K562 (cell line): ENCODE measurements around the gene SEL1L. TPM values are rescaled to one million over a fixed set of nuclear protein-coding genes. Genes with fewer than 3 reads are reported as not detected.

Experiments
- CREM ChIP-seq: IDR thresholded peaks from 2 replicates; pipeline ENCODE4 v1.6.1; 2014; ENCODE audit warnings: antibody characterized with exemption, low read depth
- DPF2 ChIP-seq: fragments of 450-650 bp; IDR thresholded peaks from 2 replicates; pipeline ENCODE4 v1.6.1; 2016
- FOXK1 ChIP-seq: sonication (generic); formaldehyde crosslinking; IDR thresholded peaks from 2 replicates; pipeline ENCODE4 v1.8.0; 2022; ENCODE audit warnings: missing genetic modification reagents, mild to moderate bottlenecking, borderline replicate concordance
- MAFF ChIP-seq: IDR thresholded peaks from 2 replicates; pipeline ENCODE4 v1.6.1; 2012; ENCODE audit warnings: low read length, improper control_type of control experiment
- MAFG ChIP-seq: fragments of 450-650 bp; conservative IDR thresholded peaks from 2 replicates; pipeline ENCODE4 v1.6.1; 2016; ENCODE audit warnings: missing genetic modification characterization, missing compliant biosample characterization
- MED1 ChIP-seq: sonication (generic); formaldehyde crosslinking; IDR thresholded peaks from 2 replicates; pipeline ENCODE4 v1.8.1; 2023; ENCODE audit warnings: missing genetic modification reagents, borderline replicate concordance
- RAD21 ChIP-seq, 2 experiments: fragments of 250-450 bp in 1 of 2; fragments of 450-650 bp in 1 of 2; sonication (Bioruptor Pico) in 1 of 2; formaldehyde crosslinking in 1 of 2; IDR thresholded peaks in 1 of 2; conservative IDR thresholded peaks in 1 of 2; 2 replicates each; pipeline versions ENCODE4 v1.4.0 to v1.8.0; 2020 to 2022; ENCODE audit warnings: mild to moderate bottlenecking in 2 of 2, moderate library complexity in 1 of 2
- STAT5A ChIP-seq: IDR thresholded peaks from 2 replicates; pipeline ENCODE4 v1.6.1; 2012; ENCODE audit warnings: low read length, inconsistent platforms, borderline replicate concordance
- TEAD1 ChIP-seq, 2 experiments: fragments of 450-650 bp in 1 of 2; sonication (generic) in 1 of 2; formaldehyde crosslinking; IDR thresholded peaks; 2 replicates each; pipeline versions ENCODE4 v1.4.0 to v1.8.0; 2020 to 2022; ENCODE audit warnings: mild to moderate bottlenecking in 2 of 2, missing genetic modification reagents in 1 of 2
- ZFP36 ChIP-seq: fragments of 150-350 bp; IDR thresholded peaks from 2 replicates; pipeline ENCODE4 v1.6.1; 2018; ENCODE audit warnings: low read length, low read depth; ENCODE audit not compliant: partially characterized antibody
- ZSCAN29 ChIP-seq: fragments of 450-650 bp; IDR thresholded peaks from 2 replicates; pipeline ENCODE4 v1.6.1; 2017
- polyA plus RNA-seq, 8 experiments: library from polyadenylated mRNA; depleted of rRNA in 4 of 8; stranded (reverse) in 5 of 8; unstranded in 3 of 8; fragments of >200 nt; fragmentation: Nextera tagmentation in 2 of 8; fragmentation: Illumina TruSeq in 1 of 8; extraction: Ambion mirVana in 2 of 8; extraction: Trizol in 1 of 8; gene quantifications; 2 replicates each; pipeline versions ENCODE4 v1.2.1 to v1.2.3, GENCODE V29; 2011 to 2014; ENCODE audit warnings: inconsistent platforms in 1 of 8, missing spikeins in 1 of 8
- total RNA-seq, 7 experiments: library from RNA; depleted of rRNA in 6 of 7; stranded (reverse); fragments of >200 nt in 6 of 7; fragmentation: Illumina TruSeq in 2 of 7; extraction: Trizol in 2 of 7; gene quantifications; 2 replicates each; pipeline versions ENCODE4 v1.2.1 to v1.2.3, GENCODE V29; 2011 to 2021; ENCODE audit warnings: low replicate concordance in 1 of 7
- TF ChIP-seq, protein P1 (sequence below): fragments of 450-650 bp; IDR thresholded peaks from 2 replicates; pipeline ENCODE4 v1.6.1; 2017; ENCODE audit warnings: antibody characterized with exemption, mild to moderate bottlenecking
- TF ChIP-seq, protein P2 (sequence below), 2 experiments: fragments of 450-650 bp; IDR thresholded peaks; 2 replicates each; pipeline ENCODE4 v1.6.1; 2018; ENCODE audit warnings: mild to moderate bottlenecking in 2 of 2, low read depth in 1 of 2; ENCODE audit not compliant: partially characterized antibody in 2 of 2
- TF ChIP-seq, protein P3 (sequence below): sonication (generic); formaldehyde crosslinking; IDR thresholded peaks from 2 replicates; pipeline ENCODE4 v1.8.1; 2023; ENCODE audit warnings: missing genetic modification reagents, mild to moderate bottlenecking, borderline replicate concordance

SEL1L gene
- total and polyA plus RNA-seq, 9 of the 15 experiments (the other 6 are each of a cell fraction or from before 2014, with no cell fraction given) = 7.7 to 21.1 (median 13.6) TPM

DNA sequence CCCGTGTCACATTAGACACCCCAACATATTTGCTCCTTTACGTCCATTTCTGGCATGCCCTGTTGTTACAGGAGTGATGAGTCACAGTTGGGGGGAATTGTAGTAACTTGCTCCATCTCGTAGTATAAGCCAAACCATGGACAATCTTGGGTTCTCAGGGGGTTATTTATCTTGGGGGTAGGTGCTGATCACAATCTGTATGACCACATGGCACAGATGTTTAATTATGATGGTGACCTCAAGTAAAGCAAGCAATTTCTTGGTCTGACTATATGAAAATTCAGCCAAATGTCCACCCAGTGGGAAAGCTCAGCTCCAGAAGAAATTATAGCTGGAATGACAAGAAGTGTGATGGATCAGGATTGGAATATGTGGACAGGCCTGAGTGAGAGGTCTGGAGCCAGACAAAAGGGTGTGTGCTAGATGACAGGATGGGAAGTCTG is 101.4 kb downstream of the SEL1L start (continued):
- TF ChIP-seq, protein P1, sequence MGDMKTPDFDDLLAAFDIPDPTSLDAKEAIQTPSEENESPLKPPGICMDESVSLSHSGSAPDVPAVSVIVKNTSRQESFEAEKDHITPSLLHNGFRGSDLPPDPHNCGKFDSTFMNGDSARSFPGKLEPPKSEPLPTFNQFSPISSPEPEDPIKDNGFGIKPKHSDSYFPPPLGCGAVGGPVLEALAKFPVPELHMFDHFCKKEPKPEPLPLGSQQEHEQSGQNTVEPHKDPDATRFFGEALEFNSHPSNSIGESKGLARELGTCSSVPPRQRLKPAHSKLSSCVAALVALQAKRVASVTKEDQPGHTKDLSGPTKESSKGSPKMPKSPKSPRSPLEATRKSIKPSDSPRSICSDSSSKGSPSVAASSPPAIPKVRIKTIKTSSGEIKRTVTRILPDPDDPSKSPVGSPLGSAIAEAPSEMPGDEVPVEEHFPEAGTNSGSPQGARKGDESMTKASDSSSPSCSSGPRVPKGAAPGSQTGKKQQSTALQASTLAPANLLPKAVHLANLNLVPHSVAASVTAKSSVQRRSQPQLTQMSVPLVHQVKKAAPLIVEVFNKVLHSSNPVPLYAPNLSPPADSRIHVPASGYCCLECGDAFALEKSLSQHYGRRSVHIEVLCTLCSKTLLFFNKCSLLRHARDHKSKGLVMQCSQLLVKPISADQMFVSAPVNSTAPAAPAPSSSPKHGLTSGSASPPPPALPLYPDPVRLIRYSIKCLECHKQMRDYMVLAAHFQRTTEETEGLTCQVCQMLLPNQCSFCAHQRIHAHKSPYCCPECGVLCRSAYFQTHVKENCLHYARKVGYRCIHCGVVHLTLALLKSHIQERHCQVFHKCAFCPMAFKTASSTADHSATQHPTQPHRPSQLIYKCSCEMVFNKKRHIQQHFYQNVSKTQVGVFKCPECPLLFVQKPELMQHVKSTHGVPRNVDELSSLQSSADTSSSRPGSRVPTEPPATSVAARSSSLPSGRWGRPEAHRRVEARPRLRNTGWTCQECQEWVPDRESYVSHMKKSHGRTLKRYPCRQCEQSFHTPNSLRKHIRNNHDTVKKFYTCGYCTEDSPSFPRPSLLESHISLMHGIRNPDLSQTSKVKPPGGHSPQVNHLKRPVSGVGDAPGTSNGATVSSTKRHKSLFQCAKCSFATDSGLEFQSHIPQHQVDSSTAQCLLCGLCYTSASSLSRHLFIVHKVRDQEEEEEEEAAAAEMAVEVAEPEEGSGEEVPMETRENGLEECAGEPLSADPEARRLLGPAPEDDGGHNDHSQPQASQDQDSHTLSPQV = peak; percentile 74
- no peak; a peak in 1 of 4 replicates for TF ChIP-seq RAD21 (CRISPR knock-in tag; conservative IDR thresholded peaks at IDR 0.05 in 1 of 2, IDR thresholded peaks at IDR 0.05 in 1 of 2)
- TF ChIP-seq ZFP36 = no peak
- 0 out of 4 replicates have a peak, but pooled peaks of 1 of the 2 experiments have one; percentile 30 for TF ChIP-seq TEAD1 (CRISPR knock-in tag; IDR thresholded peaks at IDR 0.05)
- TF ChIP-seq, protein P2, sequence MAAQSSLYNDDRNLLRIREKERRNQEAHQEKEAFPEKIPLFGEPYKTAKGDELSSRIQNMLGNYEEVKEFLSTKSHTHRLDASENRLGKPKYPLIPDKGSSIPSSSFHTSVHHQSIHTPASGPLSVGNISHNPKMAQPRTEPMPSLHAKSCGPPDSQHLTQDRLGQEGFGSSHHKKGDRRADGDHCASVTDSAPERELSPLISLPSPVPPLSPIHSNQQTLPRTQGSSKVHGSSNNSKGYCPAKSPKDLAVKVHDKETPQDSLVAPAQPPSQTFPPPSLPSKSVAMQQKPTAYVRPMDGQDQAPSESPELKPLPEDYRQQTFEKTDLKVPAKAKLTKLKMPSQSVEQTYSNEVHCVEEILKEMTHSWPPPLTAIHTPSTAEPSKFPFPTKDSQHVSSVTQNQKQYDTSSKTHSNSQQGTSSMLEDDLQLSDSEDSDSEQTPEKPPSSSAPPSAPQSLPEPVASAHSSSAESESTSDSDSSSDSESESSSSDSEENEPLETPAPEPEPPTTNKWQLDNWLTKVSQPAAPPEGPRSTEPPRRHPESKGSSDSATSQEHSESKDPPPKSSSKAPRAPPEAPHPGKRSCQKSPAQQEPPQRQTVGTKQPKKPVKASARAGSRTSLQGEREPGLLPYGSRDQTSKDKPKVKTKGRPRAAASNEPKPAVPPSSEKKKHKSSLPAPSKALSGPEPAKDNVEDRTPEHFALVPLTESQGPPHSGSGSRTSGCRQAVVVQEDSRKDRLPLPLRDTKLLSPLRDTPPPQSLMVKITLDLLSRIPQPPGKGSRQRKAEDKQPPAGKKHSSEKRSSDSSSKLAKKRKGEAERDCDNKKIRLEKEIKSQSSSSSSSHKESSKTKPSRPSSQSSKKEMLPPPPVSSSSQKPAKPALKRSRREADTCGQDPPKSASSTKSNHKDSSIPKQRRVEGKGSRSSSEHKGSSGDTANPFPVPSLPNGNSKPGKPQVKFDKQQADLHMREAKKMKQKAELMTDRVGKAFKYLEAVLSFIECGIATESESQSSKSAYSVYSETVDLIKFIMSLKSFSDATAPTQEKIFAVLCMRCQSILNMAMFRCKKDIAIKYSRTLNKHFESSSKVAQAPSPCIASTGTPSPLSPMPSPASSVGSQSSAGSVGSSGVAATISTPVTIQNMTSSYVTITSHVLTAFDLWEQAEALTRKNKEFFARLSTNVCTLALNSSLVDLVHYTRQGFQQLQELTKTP (IDR thresholded peaks at IDR 0.05; ENCODE audit: low read depth in 1 of 2, partially characterized antibody in 2 of 2) = no peak
- no peak for TF ChIP-seq MED1 (CRISPR knock-in tag)
- no peak for TF ChIP-seq FOXK1 (CRISPR knock-in tag)
- TF ChIP-seq MAFF = peak; percentile 41; the same call in 1 of the 2 replicates
- TF ChIP-seq STAT5A = peak; percentile 52; the same call in 1 of the 2 replicates
- TF ChIP-seq DPF2 = peak; percentile 83
- TF ChIP-seq CREM = peak; percentile 15; the same call in 1 of the 2 replicates
- TF ChIP-seq, protein P3, sequence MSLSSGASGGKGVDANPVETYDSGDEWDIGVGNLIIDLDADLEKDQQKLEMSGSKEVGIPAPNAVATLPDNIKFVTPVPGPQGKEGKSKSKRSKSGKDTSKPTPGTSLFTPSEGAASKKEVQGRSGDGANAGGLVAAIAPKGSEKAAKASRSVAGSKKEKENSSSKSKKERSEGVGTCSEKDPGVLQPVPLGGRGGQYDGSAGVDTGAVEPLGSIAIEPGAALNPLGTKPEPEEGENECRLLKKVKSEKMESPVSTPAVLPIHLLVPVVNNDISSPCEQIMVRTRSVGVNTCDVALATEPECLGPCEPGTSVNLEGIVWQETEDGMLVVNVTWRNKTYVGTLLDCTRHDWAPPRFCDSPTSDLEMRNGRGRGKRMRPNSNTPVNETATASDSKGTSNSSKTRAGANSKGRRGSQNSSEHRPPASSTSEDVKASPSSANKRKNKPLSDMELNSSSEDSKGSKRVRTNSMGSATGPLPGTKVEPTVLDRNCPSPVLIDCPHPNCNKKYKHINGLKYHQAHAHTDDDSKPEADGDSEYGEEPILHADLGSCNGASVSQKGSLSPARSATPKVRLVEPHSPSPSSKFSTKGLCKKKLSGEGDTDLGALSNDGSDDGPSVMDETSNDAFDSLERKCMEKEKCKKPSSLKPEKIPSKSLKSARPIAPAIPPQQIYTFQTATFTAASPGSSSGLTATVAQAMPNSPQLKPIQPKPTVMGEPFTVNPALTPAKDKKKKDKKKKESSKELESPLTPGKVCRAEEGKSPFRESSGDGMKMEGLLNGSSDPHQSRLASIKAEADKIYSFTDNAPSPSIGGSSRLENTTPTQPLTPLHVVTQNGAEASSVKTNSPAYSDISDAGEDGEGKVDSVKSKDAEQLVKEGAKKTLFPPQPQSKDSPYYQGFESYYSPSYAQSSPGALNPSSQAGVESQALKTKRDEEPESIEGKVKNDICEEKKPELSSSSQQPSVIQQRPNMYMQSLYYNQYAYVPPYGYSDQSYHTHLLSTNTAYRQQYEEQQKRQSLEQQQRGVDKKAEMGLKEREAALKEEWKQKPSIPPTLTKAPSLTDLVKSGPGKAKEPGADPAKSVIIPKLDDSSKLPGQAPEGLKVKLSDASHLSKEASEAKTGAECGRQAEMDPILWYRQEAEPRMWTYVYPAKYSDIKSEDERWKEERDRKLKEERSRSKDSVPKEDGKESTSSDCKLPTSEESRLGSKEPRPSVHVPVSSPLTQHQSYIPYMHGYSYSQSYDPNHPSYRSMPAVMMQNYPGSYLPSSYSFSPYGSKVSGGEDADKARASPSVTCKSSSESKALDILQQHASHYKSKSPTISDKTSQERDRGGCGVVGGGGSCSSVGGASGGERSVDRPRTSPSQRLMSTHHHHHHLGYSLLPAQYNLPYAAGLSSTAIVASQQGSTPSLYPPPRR (CRISPR knock-in tag) = no peak
- TF ChIP-seq ZSCAN29 = no peak
- peak; percentile 68 for TF ChIP-seq MAFG (tag)
- TF ChIP-seq, all 486 proteins: peak for 49
